AG09319 (cell line): ENCODE measurements around the gene FPR2.
"Not testable (repeated sequence)": the region's sequence is repeated elsewhere in the genome, so short reads cannot be mapped to it uniquely, and the experiment has no call there.

Source experiments
- DNase-seq: peaks from one replicate; pipeline ENCODE4 v3.0.0-alpha.2; 2010; ENCODE audit warnings: low read depth; ENCODE audit errors: extremely low read depth
- CTCF ChIP-seq: IDR thresholded peaks from 2 replicates; pipeline ENCODE4 v1.5.1; 2011; ENCODE audit warnings: low read depth, mild to moderate bottlenecking, inconsistent platforms, low read length, moderate library complexity

FPR2 gene

GRCh38 chr19:51772977-51773376 lies 12.0 kb downstream of the FPR2 start:
- no peak for DNase-seq
- no peak for TF ChIP-seq CTCF

GRCh38 chr19:51776561-51776960 lies 15.6 kb downstream of the FPR2 start:
- not testable (repeated sequence) for DNase-seq

- peak; percentile 73 for TF ChIP-seq CTCF
- DNase-seq = peak; percentile 68
Measured at GRCh38 chr19:51777570-51778462, 16.8 kb downstream of the FPR2 start.

- TF ChIP-seq CTCF = no peak
- DNase-seq = no peak
Measured at GRCh38 chr19:51779181-51779580, 18.2 kb downstream of the FPR2 start.

- DNase-seq = no peak
- TF ChIP-seq CTCF = no peak
Measured at GRCh38 chr19:51779703-51780102, 18.7 kb downstream of the FPR2 start.

GRCh38 chr19:51780270-51780669 lies 19.3 kb downstream of the FPR2 start:
- TF ChIP-seq CTCF = no peak
- no peak for DNase-seq

DNA sequence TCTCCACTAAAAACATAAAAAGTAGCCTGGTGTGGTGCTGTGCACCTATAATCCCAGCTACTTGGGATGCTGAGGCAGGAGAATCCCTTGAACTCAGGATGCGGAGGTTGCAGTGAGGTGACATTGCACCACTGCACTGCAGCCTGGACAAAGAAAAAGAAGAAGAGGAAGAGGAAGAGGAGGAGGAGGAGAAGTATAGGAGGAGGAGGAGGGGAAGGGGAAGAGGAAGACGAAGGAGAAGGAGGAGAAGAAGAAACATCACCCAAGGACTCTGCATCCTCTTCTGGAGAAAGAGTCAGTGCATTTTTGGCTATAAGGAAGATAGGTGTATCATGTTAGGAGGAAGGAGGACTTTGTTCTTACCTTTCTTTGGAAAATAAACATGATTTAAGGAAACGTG lies 21.0 kb downstream of the FPR2 start:
- DNase-seq = no peak
- TF ChIP-seq CTCF = no peak

DNA sequence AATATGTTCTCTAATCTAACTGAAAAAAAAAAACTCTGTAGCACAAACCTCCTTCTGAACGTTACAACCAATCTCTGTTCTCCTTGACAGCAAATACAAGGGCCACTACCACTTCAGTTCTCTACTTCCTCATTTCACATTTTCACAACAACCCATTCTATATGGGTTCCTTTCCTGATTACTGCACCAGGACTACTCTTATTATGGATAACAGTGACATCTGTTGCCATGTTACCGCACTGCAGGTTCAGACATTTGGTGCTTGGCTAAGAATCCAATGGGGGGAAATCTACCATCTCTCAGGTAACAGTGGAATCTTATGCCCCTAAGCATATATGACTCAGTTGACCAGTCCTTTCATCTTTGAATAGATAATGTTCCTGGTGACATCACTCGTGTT lies 22.4 kb downstream of the FPR2 start:
- DNase-seq = no peak
- no peak for TF ChIP-seq CTCF
